ENCODE measurements around the gene CHST8.

Gene CHST8

GRCh38 chr19:33748231-33748630 is 126.5 kb downstream of the CHST8 start:
- DNase-seq: no peak

GRCh38 chr19:33749016-33749415 is 127.3 kb downstream of the CHST8 start:
- DNase-seq: no peak

- no peak for DNase-seq
These were observed 127.9 kb downstream of the CHST8 start for GRCh38 chr19:33749619-33750175.

- DNase-seq: no peak
These were observed 129.1 kb downstream of the CHST8 start for GRCh38 chr19:33750587-33751435.

GRCh38 chr19:33751436-33751770 is 129.7 kb downstream of the CHST8 start:
- no peak for DNase-seq

- DNase-seq: no peak
These were observed 130.5 kb downstream of the CHST8 start for GRCh38 chr19:33752018-33752800.

GRCh38 chr19:33752945-33753344 is 131.2 kb downstream of the CHST8 start:
- no peak for DNase-seq

GRCh38 chr19:33754361-33754760 is 132.6 kb downstream of the CHST8 start:
- no peak for DNase-seq

- DNase-seq: no peak
These were observed 133.6 kb downstream of the CHST8 start for GRCh38 chr19:33755099-33756035.

- no peak for DNase-seq
These were observed 134.4 kb downstream of the CHST8 start for GRCh38 chr19:33756177-33756576.

GRCh38 chr19:33758541-33759013 is 136.8 kb downstream of the CHST8 start:
- DNase-seq: no peak

GRCh38 chr19:33759356-33759755 is 137.6 kb downstream of the CHST8 start:
- no peak for DNase-seq

- no peak for DNase-seq
These were observed 142.0 kb downstream of the CHST8 start for GRCh38 chr19:33763633-33764371.

- DNase-seq: no peak
These were observed 144.9 kb downstream of the CHST8 start for GRCh38 chr19:33766623-33767022.

GRCh38 chr19:33767898-33768413 is 146.2 kb downstream of the CHST8 start:
- no peak for DNase-seq

GRCh38 chr19:33769208-33769607 is 147.5 kb downstream of the CHST8 start:
- DNase-seq: no peak

GRCh38 chr19:33770107-33770506 is 148.4 kb downstream of the CHST8 start:
- DNase-seq: no peak

GRCh38 chr19:33771384-33772101 is 149.8 kb downstream of the CHST8 start:
- peak; percentile 64 for DNase-seq

GRCh38 chr19:33772102-33772857 is 150.5 kb downstream of the CHST8 start:
- DNase-seq: no peak

GRCh38 chr19:33772858-33773180 is 151.1 kb downstream of the CHST8 start:
- no peak for DNase-seq

All from CD4-positive, alpha-beta T cell treated with Interleukin-12 subunit alpha and Interleukin-12 subunit beta, for 1 hour (primary cell).